HL-60 (cell line): Measurements from ENCODE around the gene RBM42.

Source experiments
- GABPA ChIP-seq: IDR thresholded peaks from 2 replicates; pipeline ENCODE4 v1.6.1; 2012; ENCODE audit warnings: low read depth
- POLR2AphosphoS5 ChIP-seq: IDR thresholded peaks from 2 replicates; pipeline ENCODE4 v1.6.1; 2012; ENCODE audit warnings: low read depth
- TF ChIP-seq, protein P1 (sequence below): IDR thresholded peaks from one replicate; pipeline ENCODE4 v1.5.1; 2011; ENCODE audit warnings: low read length, control low read depth, inconsistent platforms; ENCODE audit not compliant: insufficient read depth

DNA sequence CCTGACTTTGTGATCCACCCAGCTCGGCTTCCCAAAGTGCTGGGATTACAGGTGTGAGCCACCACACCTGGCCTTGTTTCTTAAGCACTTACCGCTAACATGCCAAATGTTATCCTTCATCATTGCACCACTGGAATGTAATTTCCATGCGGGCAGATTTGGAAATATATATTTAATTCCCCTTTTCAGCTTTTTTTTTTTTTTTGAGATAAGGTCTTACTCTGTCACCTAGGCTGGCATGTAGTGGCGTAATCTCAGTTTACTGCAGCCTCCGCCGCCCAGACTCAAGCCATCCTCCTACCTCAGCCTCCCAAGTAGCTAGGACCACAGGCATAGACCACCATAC, 33.1 kb downstream of the RBM42 start:
- TF ChIP-seq, protein P1, sequence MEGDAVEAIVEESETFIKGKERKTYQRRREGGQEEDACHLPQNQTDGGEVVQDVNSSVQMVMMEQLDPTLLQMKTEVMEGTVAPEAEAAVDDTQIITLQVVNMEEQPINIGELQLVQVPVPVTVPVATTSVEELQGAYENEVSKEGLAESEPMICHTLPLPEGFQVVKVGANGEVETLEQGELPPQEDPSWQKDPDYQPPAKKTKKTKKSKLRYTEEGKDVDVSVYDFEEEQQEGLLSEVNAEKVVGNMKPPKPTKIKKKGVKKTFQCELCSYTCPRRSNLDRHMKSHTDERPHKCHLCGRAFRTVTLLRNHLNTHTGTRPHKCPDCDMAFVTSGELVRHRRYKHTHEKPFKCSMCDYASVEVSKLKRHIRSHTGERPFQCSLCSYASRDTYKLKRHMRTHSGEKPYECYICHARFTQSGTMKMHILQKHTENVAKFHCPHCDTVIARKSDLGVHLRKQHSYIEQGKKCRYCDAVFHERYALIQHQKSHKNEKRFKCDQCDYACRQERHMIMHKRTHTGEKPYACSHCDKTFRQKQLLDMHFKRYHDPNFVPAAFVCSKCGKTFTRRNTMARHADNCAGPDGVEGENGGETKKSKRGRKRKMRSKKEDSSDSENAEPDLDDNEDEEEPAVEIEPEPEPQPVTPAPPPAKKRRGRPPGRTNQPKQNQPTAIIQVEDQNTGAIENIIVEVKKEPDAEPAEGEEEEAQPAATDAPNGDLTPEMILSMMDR, result no peak
- TF ChIP-seq GABPA (no peak), POLR2AphosphoS5 (no peak)
